ENCODE results near the gene SEMA3F.
"Not testable (repeated sequence)": the region's sequence is repeated elsewhere in the genome, so short reads cannot be mapped to it uniquely, and the experiment has no call there.

Gene SEMA3F

GRCh38 chr3:50207359-50208042 lies 52.4 kb downstream of the SEMA3F start:
- Histone ChIP-seq H3K9me3 (ENCODE audit: control insufficient read depth, insufficient read depth, low read length) (no peaks in the 10 kb centered on the region), H3K9ac (ENCODE audit: low read depth, low read length) (no peak overlapping the region)

GRCh38 chr3:50208677-50209344 lies 53.7 kb downstream of the SEMA3F start:
- Histone ChIP-seq H3K9me3 (ENCODE audit: control insufficient read depth, insufficient read depth, low read length) (no peaks in the 10 kb centered on the region), H3K9ac (ENCODE audit: low read depth, low read length) (no peak overlapping the region), H3K4me1 (ENCODE audit: insufficient read depth, low read length) (peaks cover 11% of the 10 kb centered on the region; the same call in 1 of the 2 replicates), H3K36me3 (ENCODE audit: insufficient read depth, low read length) (no peaks in the 10 kb centered on the region)

More at GRCh38 chr3:50207359-50208042, 52.4 kb downstream of the SEMA3F start:
- H3K36me3 ChIP-seq (ENCODE audit: insufficient read depth, low read length) = no peaks in the 10 kb centered on the region
- H3K4me1 ChIP-seq (ENCODE audit: insufficient read depth, low read length) = peaks cover 13% of the 10 kb centered on the region; the same call in 1 of the 2 replicates

DNA sequence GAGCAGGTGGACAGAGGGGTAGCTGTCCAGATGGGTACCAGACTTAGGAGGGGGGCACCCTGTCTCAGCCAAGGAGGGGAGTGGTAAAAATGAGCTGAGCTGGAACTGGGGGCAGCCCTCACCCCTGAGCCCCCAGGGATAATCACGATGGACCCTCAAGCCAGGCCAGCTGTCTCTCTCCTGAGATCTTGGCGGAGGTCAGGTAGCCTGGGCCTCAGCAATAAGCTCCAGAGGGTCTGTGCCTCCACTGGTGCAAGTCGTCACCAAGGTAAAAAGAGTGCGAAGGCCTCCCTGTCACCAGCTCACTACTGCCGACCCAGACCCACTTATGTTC lies 55.0 kb downstream of the SEMA3F start:
- Histone ChIP-seq H3K36me3 (ENCODE audit: insufficient read depth, low read length) (no peaks in the 10 kb centered on the region), H3K9me3 (ENCODE audit: control insufficient read depth, insufficient read depth, low read length) (no peaks in the 10 kb centered on the region), H3K9ac (ENCODE audit: low read depth, low read length) (no peak overlapping the region), H3K4me1 (ENCODE audit: insufficient read depth, low read length) (peaks cover 11% of the 10 kb centered on the region; the same call in 1 of the 2 replicates)

DNA sequence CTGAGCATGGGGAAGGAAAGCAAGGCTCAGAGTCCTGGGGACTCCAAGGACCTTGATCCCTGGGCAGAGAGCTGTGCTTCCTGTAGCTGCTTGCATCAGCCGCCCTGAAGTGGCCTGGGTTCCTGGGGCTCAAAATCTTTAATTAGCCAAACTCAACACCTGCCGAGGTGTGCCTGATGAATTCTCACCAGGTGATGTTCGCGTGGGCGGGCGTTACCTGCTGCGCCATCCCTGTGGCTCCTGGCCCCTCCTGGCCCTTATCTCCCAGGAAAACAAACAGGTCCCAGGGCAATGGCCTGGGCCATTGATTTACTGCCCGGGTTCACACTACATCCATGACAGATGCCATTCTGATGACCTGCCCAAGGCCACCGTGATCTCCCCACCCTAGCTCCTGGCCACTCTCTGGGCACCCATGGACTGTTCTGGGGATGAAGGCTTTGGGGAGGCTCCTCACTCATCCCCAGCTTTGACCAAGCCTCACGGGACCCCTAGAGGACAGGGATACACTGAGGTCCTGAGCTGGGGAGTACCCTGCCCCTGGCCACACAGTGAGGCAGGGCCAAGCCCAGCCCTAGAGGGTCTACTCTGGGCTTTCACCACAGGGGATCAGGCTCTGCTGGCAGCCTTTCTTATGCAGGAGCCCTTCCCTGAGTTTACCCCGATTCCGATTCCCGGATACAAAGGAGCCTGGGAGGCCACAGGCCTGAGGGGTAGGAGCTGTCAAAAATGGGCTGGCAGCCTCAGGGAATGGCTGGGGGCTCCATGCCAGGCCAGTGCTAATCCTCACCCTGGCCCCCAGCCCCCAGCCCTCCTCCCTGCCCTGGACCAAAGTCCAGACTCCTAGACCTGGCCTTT lies 55.6 kb downstream of the SEMA3F start:
- Histone ChIP-seq H3K36me3 (ENCODE audit: insufficient read depth, low read length) (no peaks in the 10 kb centered on the region), H3K4me1 (ENCODE audit: insufficient read depth, low read length) (peaks cover 11% of the 10 kb centered on the region; the same call in 1 of the 2 replicates), H3K9ac (ENCODE audit: low read depth, low read length) (no peak overlapping the region), H3K9me3 (ENCODE audit: control insufficient read depth, insufficient read depth, low read length) (no peaks in the 10 kb centered on the region)

DNA sequence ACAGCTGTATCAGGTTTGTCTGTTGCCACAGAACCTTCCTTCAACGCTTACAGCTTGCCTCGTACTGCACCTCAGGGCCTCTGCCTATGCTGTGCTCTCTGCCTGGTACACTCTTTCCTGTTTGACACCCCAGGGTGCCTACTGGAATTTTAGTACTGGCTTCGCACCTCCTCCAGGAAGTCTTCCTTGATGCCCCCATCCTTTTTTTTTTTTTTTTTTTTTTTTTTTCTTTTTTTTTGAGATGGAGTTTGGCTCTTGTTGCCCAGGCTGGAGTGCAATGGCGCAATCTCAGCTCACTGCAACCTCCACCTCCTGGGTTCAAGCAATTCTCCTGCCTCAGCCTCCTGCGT lies 56.2 kb downstream of the SEMA3F start:
- not testable (repeated sequence) for H3K9ac ChIP-seq (ENCODE audit: low read depth, low read length)
- H3K4me1 ChIP-seq (ENCODE audit: insufficient read depth, low read length) = peaks cover 11% of the 10 kb centered on the region; the same call in 1 of the 2 replicates

GRCh38 chr3:50211930-50212329 lies 56.8 kb downstream of the SEMA3F start:
- no peaks in the 10 kb centered on the region for H3K9me3 ChIP-seq (ENCODE audit: control insufficient read depth, insufficient read depth, low read length)
- H3K4me1 ChIP-seq (ENCODE audit: insufficient read depth, low read length) = peaks cover 11% of the 10 kb centered on the region; the same call in 1 of the 2 replicates
- H3K9ac ChIP-seq (ENCODE audit: low read depth, low read length) = no peak overlapping the region
- no peaks in the 10 kb centered on the region for H3K36me3 ChIP-seq (ENCODE audit: insufficient read depth, low read length)

More for the DNA sequence above, 56.2 kb downstream of the SEMA3F start:
- H3K36me3 ChIP-seq (ENCODE audit: insufficient read depth, low read length); H3K9me3 ChIP-seq (ENCODE audit: control insufficient read depth, insufficient read depth, low read length): not testable (repeated sequence)

GRCh38 chr3:50212502-50212901 lies 57.4 kb downstream of the SEMA3F start:
- Histone ChIP-seq H3K36me3 (ENCODE audit: insufficient read depth, low read length) (no peaks in the 10 kb centered on the region), H3K9ac (ENCODE audit: low read depth, low read length) (no peak overlapping the region), H3K4me1 (ENCODE audit: insufficient read depth, low read length) (peaks cover 11% of the 10 kb centered on the region; the same call in 1 of the 2 replicates), H3K9me3 (ENCODE audit: control insufficient read depth, insufficient read depth, low read length) (no peaks in the 10 kb centered on the region)

DNA sequence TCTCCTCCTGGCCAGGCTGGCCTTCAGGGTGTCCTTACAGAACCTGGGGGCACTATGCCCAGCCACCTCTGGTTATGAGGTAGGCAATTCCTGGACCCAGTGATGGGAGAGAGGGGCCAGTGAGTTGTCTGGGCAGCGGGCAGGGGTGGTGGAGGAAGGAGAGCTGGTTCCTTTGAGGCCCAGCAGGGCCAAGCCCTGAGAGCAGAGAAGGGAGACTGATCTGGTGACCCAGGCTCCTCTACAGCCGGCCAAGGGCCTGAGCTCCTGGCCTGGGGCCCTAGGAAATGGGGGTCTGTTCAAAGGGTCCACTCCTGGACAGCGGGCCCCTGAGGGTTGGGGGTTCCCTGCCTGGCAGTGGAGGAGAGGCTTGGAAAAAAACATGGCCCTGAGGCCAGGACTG lies 57.8 kb downstream of the SEMA3F start:
- H3K9me3 ChIP-seq (ENCODE audit: control insufficient read depth, insufficient read depth, low read length) = no peaks in the 10 kb centered on the region
- peaks cover 11% of the 10 kb centered on the region; the same call in 1 of the 2 replicates for H3K4me1 ChIP-seq (ENCODE audit: insufficient read depth, low read length)
- H3K9ac ChIP-seq (ENCODE audit: low read depth, low read length) = no peak overlapping the region
- no peaks in the 10 kb centered on the region for H3K36me3 ChIP-seq (ENCODE audit: insufficient read depth, low read length)

- Histone ChIP-seq H3K4me1 (ENCODE audit: insufficient read depth, low read length) (peaks cover 11% of the 10 kb centered on the region; the same call in 1 of the 2 replicates), H3K36me3 (ENCODE audit: insufficient read depth, low read length) (no peaks in the 10 kb centered on the region), H3K9ac (ENCODE audit: low read depth, low read length) (no peak overlapping the region), H3K9me3 (ENCODE audit: control insufficient read depth, insufficient read depth, low read length) (no peaks in the 10 kb centered on the region)
Measured at GRCh38 chr3:50213373-50213772, 58.2 kb downstream of the SEMA3F start.

GRCh38 chr3:50214824-50215223 lies 59.7 kb downstream of the SEMA3F start:
- no peaks in the 10 kb centered on the region for H3K9me3 ChIP-seq (ENCODE audit: control insufficient read depth, insufficient read depth, low read length)
- H3K36me3 ChIP-seq (ENCODE audit: insufficient read depth, low read length) = no peaks in the 10 kb centered on the region
- H3K4me1 ChIP-seq (ENCODE audit: insufficient read depth, low read length) = peaks cover 11% of the 10 kb centered on the region; the same call in 1 of the 2 replicates
- H3K9ac ChIP-seq (ENCODE audit: low read depth, low read length) = no peak overlapping the region

DNA sequence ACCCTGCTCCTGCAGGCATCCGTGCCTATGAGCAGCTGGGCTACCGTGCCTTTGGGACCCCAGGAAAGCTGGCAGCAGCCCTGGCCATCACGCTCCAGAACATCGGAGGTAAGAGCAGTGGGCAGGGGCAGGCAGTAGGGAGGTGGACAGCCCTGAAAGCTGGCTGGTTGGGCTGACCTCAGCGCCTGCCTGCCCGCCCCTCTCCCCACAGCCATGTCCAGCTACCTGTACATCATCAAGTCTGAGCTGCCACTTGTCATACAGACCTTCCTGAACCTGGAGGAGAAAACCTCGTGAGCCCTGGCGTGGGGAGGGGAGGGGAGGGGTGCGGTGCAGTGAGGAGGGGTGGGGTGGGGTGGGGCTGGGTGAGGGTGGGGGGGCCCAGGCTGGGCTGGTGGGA lies 60.4 kb downstream of the SEMA3F start:
- Histone ChIP-seq H3K36me3 (ENCODE audit: insufficient read depth, low read length) (no peaks in the 10 kb centered on the region), H3K4me1 (ENCODE audit: insufficient read depth, low read length) (peaks cover 8% of the 10 kb centered on the region; the same call in 1 of the 2 replicates), H3K9ac (ENCODE audit: low read depth, low read length) (no peak overlapping the region), H3K9me3 (ENCODE audit: control insufficient read depth, insufficient read depth, low read length) (no peaks in the 10 kb centered on the region)

GRCh38 chr3:50217681-50218080 lies 62.6 kb downstream of the SEMA3F start:
- Histone ChIP-seq H3K4me1 (ENCODE audit: insufficient read depth, low read length) (no peaks in the 10 kb centered on the region; the same call in 1 of the 2 replicates), H3K9ac (ENCODE audit: low read depth, low read length) (no peak overlapping the region), H3K36me3 (ENCODE audit: insufficient read depth, low read length) (no peaks in the 10 kb centered on the region), H3K9me3 (ENCODE audit: control insufficient read depth, insufficient read depth, low read length) (no peaks in the 10 kb centered on the region)

DNA sequence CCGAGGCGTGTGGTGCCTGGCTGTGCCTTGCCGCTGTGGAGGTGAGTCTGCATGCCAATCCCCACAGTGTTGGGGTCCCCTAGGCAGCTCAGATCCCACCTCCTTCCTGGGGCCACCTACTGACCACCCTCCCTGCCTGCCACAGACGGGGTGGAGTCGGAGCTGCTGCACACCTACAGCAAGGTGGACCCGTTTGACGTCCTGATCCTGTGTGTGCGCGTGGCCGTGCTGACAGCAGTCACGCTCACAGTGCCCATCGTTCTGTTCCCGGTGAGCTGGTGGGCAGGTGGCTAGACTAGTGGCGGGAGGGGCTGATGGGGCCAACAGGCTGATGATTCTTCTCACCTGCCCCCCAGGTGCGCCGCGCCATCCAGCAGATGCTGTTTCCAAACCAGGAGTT lies 63.3 kb downstream of the SEMA3F start:
- Histone ChIP-seq H3K4me1 (ENCODE audit: insufficient read depth, low read length) (no peaks in the 10 kb centered on the region; the same call in 1 of the 2 replicates), H3K9ac (ENCODE audit: low read depth, low read length) (no peak overlapping the region), H3K9me3 (ENCODE audit: control insufficient read depth, insufficient read depth, low read length) (no peaks in the 10 kb centered on the region), H3K36me3 (ENCODE audit: insufficient read depth, low read length) (no peaks in the 10 kb centered on the region)

DNA sequence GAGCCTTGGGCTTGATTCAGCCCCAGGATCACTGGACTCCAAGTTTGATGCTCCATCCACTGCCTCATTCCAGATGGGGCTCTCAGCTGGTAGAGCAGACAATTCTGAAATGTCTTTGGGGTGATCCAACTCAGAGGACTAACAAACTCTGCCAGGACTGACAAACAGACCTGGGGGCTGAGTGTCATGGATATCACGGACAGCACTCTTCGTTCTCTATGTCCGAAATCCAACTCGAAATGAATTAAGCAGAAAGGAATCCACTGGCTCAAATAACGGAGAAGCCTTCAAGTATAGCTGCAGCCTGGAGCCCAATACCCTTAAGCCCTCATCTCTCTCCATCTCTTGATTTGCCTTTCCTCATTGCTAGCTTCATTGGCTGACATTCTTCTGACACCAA lies 64.2 kb downstream of the SEMA3F start:
- Histone ChIP-seq H3K36me3 (ENCODE audit: insufficient read depth, low read length) (no peaks in the 10 kb centered on the region), H3K4me1 (ENCODE audit: insufficient read depth, low read length) (no peaks in the 10 kb centered on the region; the same call in 1 of the 2 replicates), H3K9ac (ENCODE audit: low read depth, low read length) (no peak overlapping the region), H3K9me3 (ENCODE audit: control insufficient read depth, insufficient read depth, low read length) (no peaks in the 10 kb centered on the region)
